Measurements from ENCODE around the gene ATRAID. TPM values are rescaled to one million over a fixed set of nuclear protein-coding genes. Genes with fewer than 3 reads are reported as not detected.

The ATRAID gene
- total RNA-seq, 1 experiment from 2014 or later: 108 TPM

- Histone ChIP-seq H3K4me1 (ENCODE audit: insufficient read depth, low read length) (peaks cover 4% of the 10 kb centered on the region; the same call in 1 of the 2 replicates), H2AK5ac (ENCODE audit: insufficient read length, low read length) (no peak overlapping the region), H2BK15ac (ENCODE audit: low read depth, low read length) (no peak overlapping the region), H2BK120ac (ENCODE audit: low read depth, low read length, poor library complexity, severe bottlenecking) (no peak overlapping the region), H3K9me3 (ENCODE audit: control insufficient read depth, low read depth, low read length) (no peaks in the 10 kb centered on the region), H4K5ac (ENCODE audit: insufficient read length, low read depth, low read length) (no peak overlapping the region), H3K18ac (ENCODE audit: insufficient read length, low read depth, low read length) (no peak overlapping the region), H4K91ac (ENCODE audit: insufficient read length, low read depth, low read length) (no peak overlapping the region), H3K14ac (ENCODE audit: insufficient read depth, low read length) (no peak overlapping the region), H3K9ac (ENCODE audit: extremely low read depth, insufficient read length, low read length) (no peak overlapping the region), H3K79me2 (ENCODE audit: insufficient read depth, low read length) (peaks cover 12% of the 10 kb centered on the region; the same call in 1 of the 2 replicates), H3K23me2 (ENCODE audit: insufficient read length, low read depth, low read length, poor library complexity, severe bottlenecking) (peaks cover 9% of the 10 kb centered on the region), H2AFZ (ENCODE audit: low read length) (no peak overlapping the region), H4K8ac (replicated peaks; ENCODE audit: insufficient read length, low read depth, low read length) (no peak overlapping the region), H3T11ph (ENCODE audit: low read length) (no peak overlapping the region), H3K4ac (ENCODE audit: low read depth, low read length) (no peak overlapping the region), H3K79me1 (ENCODE audit: insufficient read depth, low read depth, low read length, poor library complexity, severe bottlenecking) (no peaks in the 10 kb centered on the region), H3K56ac (ENCODE audit: insufficient read length, low read depth, low read length) (no peak overlapping the region), H2BK5ac (ENCODE audit: insufficient read length, low read length) (no peak overlapping the region), H3K23ac (ENCODE audit: insufficient read length, low read depth, low read length) (no peak overlapping the region), H3K4me2 (ENCODE audit: insufficient read depth, insufficient read length, low read length) (no peak overlapping the region), H3K27ac (ENCODE audit: insufficient read length, low read depth, low read length) (no peak overlapping the region), H2BK20ac (ENCODE audit: low read depth, low read length, poor library complexity, severe bottlenecking) (no peak overlapping the region), H2BK12ac (ENCODE audit: insufficient read length, low read depth, low read length) (no peak overlapping the region), H3K27me3 (ENCODE audit: insufficient read depth, low read length) (no peaks in the 10 kb centered on the region), H4K20me1 (ENCODE audit: control insufficient read depth, insufficient read depth, insufficient read length) (no peaks in the 10 kb centered on the region)
- peaks cover 21 to 27% of the 10 kb centered on the region in 2 experiments for H3K4me1 Mint-ChIP-seq
- H3K27ac Mint-ChIP-seq: no peak overlapping the region; a peak in 2 of 7 replicates
- peaks cover 0 to 1% of the 10 kb centered on the region in 2 experiments; a peak in 1 of 5 replicates for H3K9me3 Mint-ChIP-seq
- peaks cover 55 to 78% (median 76%) of the 10 kb centered on the region in 3 experiments for H3K36me3 Mint-ChIP-seq (ENCODE audit: insufficient read depth in 1 of 3, low read depth in 3 of 3)
- WGBS (ENCODE audit: extremely low coverage, insufficient read length, low lambda C conversion rate): no CpG with 5 or more reads among the region's 2 CpGs
- no peak for DNase-seq
- no peaks in the 10 kb centered on the region for H3K27me3 Mint-ChIP-seq (ENCODE audit: low read depth)
- no peak for TF ChIP-seq CTCF (conservative IDR thresholded peaks at IDR 0.05)
- H3K4me3 Mint-ChIP-seq: peak overlapping the region; percentile 91 to 96; a peak in 3 of 5 replicates
These were observed 7.2 kb downstream of the ATRAID start for GRCh38 chr2:27219091-27219490.
